ENCODE results near the gene PYHIN1. TPM values are rescaled to one million over a fixed set of nuclear protein-coding genes. Genes with fewer than 3 reads are reported as not detected.
A peak's percentile ranks its signal among the peaks of the same experiment; 100 is the strongest.

PYHIN1 gene
- polyA plus RNA-seq, 1 of the 3 experiments (the other 2 are of a cell fraction), result not detected

- TF ChIP-seq EP300 (IDR thresholded peaks at IDR 0.05; ENCODE audit: borderline replicate concordance in 1 of 2, low read depth in 1 of 2, low read length in 1 of 2), result peak in 1 of 2 experiments; percentile 11; a peak in 1 of 4 replicates
- no peak for TF ChIP-seq NFIC (IDR thresholded peaks at IDR 0.05; ENCODE audit: borderline replicate concordance)
- no peak for TF ChIP-seq REST (IDR thresholded peaks at IDR 0.05; ENCODE audit: low read depth, low read length)
- TF ChIP-seq TAF1 (IDR thresholded peaks at IDR 0.05; ENCODE audit: borderline replicate concordance, low read depth, low read length), result no peak; the same call in 1 of the 2 replicates
- TF ChIP-seq SMC3 (IDR thresholded peaks at IDR 0.05; ENCODE audit: low read depth, low read length), result no peak
- no peak for TF ChIP-seq RAD21 (IDR thresholded peaks at IDR 0.05; ENCODE audit: low read length)
- no peak for TF ChIP-seq FOXJ3 (CRISPR knock-in tag; IDR thresholded peaks at IDR 0.05)
- no peak for TF ChIP-seq EZH2phosphoT487 (IDR thresholded peaks at IDR 0.05; ENCODE audit: borderline replicate concordance, low read depth)
These were observed 84.1 kb downstream of the PYHIN1 start (continued) for GRCh38 chr1:159015440-159015909.

GRCh38 chr1:159023723-159024122 is 92.4 kb downstream of the PYHIN1 start:
- Histone ChIP-seq H3K36me3 (replicated peaks in 1 of 2; ENCODE audit: control insufficient read depth in 1 of 2, insufficient read depth in 2 of 2, low read length in 1 of 2) (peaks cover 36 to 84% of the 10 kb centered on the region in 2 experiments), H3K79me2 (ENCODE audit: insufficient read depth) (peaks cover 47% of the 10 kb centered on the region)
- 72% methylated on average over 10 of the region's 10 CpGs for WGBS (ENCODE audit: low lambda C conversion rate)

More at GRCh38 chr1:159023723-159024122, 92.4 kb downstream of the PYHIN1 start:
- no peaks in the 10 kb centered on the region for H3K27me3 ChIP-seq (ENCODE audit: insufficient read depth)
- ChIA-PET CTCF (no interaction called here), POLR2A (no interaction called here)
- no peak overlapping the region for H3K27ac ChIP-seq (ENCODE audit: low read depth in 2 of 2, low read length in 1 of 2)
- H3K9me2 ChIP-seq, result no peaks in the 10 kb centered on the region
- H3K4me3 ChIP-seq (ENCODE audit: low read depth in 2 of 2, low read length in 1 of 2), result no peak overlapping the region
- no peak for DNase-seq
- 0 out of 4 replicates have a peak, but pooled peaks cover 0 to 4% of the 10 kb centered on the region in 2 experiments for H3K4me1 ChIP-seq (ENCODE audit: control insufficient read depth in 1 of 2, insufficient read depth in 2 of 2, low read depth in 1 of 2, low read length in 1 of 2)
- H3K9me3 ChIP-seq, result no peaks in the 10 kb centered on the region
- no peaks in the 10 kb centered on the region for H4K20me1 ChIP-seq (ENCODE audit: insufficient read depth)
- no peak overlapping the region for H2AFZ ChIP-seq (ENCODE audit: low read depth)
- TF ChIP-seq TEAD4 (IDR thresholded peaks at IDR 0.05; ENCODE audit: borderline replicate concordance, insufficient read depth) (no peak), RCOR1 (IDR thresholded peaks at IDR 0.05; ENCODE audit: low read length) (no peak), EZH2phosphoT487 (IDR thresholded peaks at IDR 0.05; ENCODE audit: borderline replicate concordance, low read depth) (no peak), FOXJ3 (CRISPR knock-in tag; IDR thresholded peaks at IDR 0.05) (no peak), MEF2A (IDR thresholded peaks at IDR 0.05; ENCODE audit: borderline replicate concordance, low read depth) (no peak), ELF1 (IDR thresholded peaks at IDR 0.05) (no peak), CTCF (IDR thresholded peaks at IDR 0.05) (no peak), USF2 (IDR thresholded peaks at IDR 0.05; ENCODE audit: borderline replicate concordance, low read depth, low read length) (no peak), IRF3 (IDR thresholded peaks at IDR 0.05; ENCODE audit: low read depth, low read length) (no peak), POLR2AphosphoS5 (IDR thresholded peaks at IDR 0.05; ENCODE audit: low read depth, low read length) (no peak), RFX5 (IDR thresholded peaks at IDR 0.05; ENCODE audit: low read length) (no peak)
- no peaks in the 10 kb centered on the region for H3F3A ChIP-seq (replicated peaks; ENCODE audit: insufficient read depth)
- H3K4me2 ChIP-seq, result no peak overlapping the region
- H3K9ac ChIP-seq, result no peak overlapping the region

Data from SK-N-SH (cell line).